H9 (cell line): ENCODE results near the gene ARID3C. TPM values are rescaled to one million over a fixed set of nuclear protein-coding genes. Genes with fewer than 3 reads are reported as not detected.

Source experiments
- DNase-seq: peaks from one replicate; pipeline ENCODE4 v3.0.0-alpha.2; 2017
- H2AFZ ChIP-seq: one replicate; pipeline ENCODE4 v1.6.1; 2013; ENCODE audit warnings: mild to moderate bottlenecking, low read length, control low read depth, moderate library complexity
- H2AK5ac ChIP-seq: 2 replicates; pipeline ENCODE4 v1.6.1; 2013; ENCODE audit warnings: low read length, control low read depth, mixed read lengths; ENCODE audit not compliant: insufficient read length
- H2BK120ac ChIP-seq: one replicate; pipeline ENCODE4 v1.6.1; 2013; ENCODE audit warnings: low read depth, mild to moderate bottlenecking, low read length, control low read depth, inconsistent platforms; ENCODE audit not compliant: poor library complexity, severe bottlenecking
- H2BK12ac ChIP-seq: 2 replicates; pipeline ENCODE4 v1.6.1; 2013; ENCODE audit warnings: low read length, control low read depth, mixed read lengths, low read depth; ENCODE audit not compliant: insufficient read length
- H2BK15ac ChIP-seq: 2 replicates; pipeline ENCODE4 v1.6.1; 2013; ENCODE audit warnings: low read depth, low read length, control low read depth
- H2BK20ac ChIP-seq: one replicate; pipeline ENCODE4 v1.6.1; 2013; ENCODE audit warnings: low read depth, mild to moderate bottlenecking, low read length, control low read depth, inconsistent platforms; ENCODE audit not compliant: poor library complexity, severe bottlenecking
- H2BK5ac ChIP-seq: 2 replicates; pipeline ENCODE4 v1.6.1; 2013; ENCODE audit warnings: low read length, control low read depth, mixed read lengths; ENCODE audit not compliant: insufficient read length
- H3K14ac ChIP-seq: 2 replicates; pipeline ENCODE4 v1.6.1; 2013; ENCODE audit warnings: low read length, control low read depth; ENCODE audit not compliant: insufficient read depth
- H3K18ac ChIP-seq: 2 replicates; pipeline ENCODE4 v1.6.1; 2013; ENCODE audit warnings: low read depth, mild to moderate bottlenecking, mixed read lengths, low read length, control low read depth; ENCODE audit not compliant: insufficient read length
- H3K23ac ChIP-seq: 2 replicates; pipeline ENCODE4 v1.6.1; 2013; ENCODE audit warnings: low read length, control low read depth, mixed read lengths, low read depth; ENCODE audit not compliant: insufficient read length
- H3K23me2 ChIP-seq: 2 replicates; pipeline ENCODE4 v1.6.1; 2013; ENCODE audit warnings: low read depth, mild to moderate bottlenecking, mixed read lengths, low read length, control low read depth; ENCODE audit not compliant: insufficient read length, poor library complexity, severe bottlenecking
- H3K27ac ChIP-seq: 2 replicates; pipeline ENCODE4 v1.5.1; 2013; ENCODE audit warnings: low read length, control low read depth, mixed read lengths, low read depth; ENCODE audit not compliant: insufficient read length
- H3K27me3 ChIP-seq: 2 replicates; pipeline ENCODE4 v1.6.1; 2013; ENCODE audit warnings: low read length, control low read depth, inconsistent platforms; ENCODE audit not compliant: insufficient read depth
- H3K4ac ChIP-seq: 2 replicates; pipeline ENCODE4 v1.6.1; 2013; ENCODE audit warnings: low read depth, mild to moderate bottlenecking, control low read depth, inconsistent platforms, low read length, moderate library complexity
- H3K4me1 ChIP-seq: 2 replicates; pipeline ENCODE4 v1.6.1; 2013; ENCODE audit warnings: low read length, control low read depth, inconsistent platforms; ENCODE audit not compliant: insufficient read depth
- H3K4me2 ChIP-seq: 2 replicates; pipeline ENCODE4 v1.6.1; 2013; ENCODE audit warnings: low read length, control low read depth, mixed read lengths; ENCODE audit not compliant: insufficient read length, insufficient read depth
- H3K56ac ChIP-seq: 2 replicates; pipeline ENCODE4 v1.6.1; 2013; ENCODE audit warnings: low read depth, mild to moderate bottlenecking, mixed read lengths, low read length, control low read depth; ENCODE audit not compliant: insufficient read length
- H3K79me1 ChIP-seq: 2 replicates; pipeline ENCODE4 v1.6.1; 2013; ENCODE audit warnings: low read depth, mild to moderate bottlenecking, moderate library complexity, low read length, control low read depth, inconsistent platforms; ENCODE audit not compliant: insufficient read depth, poor library complexity, severe bottlenecking
- H3K79me2 ChIP-seq: 2 replicates; pipeline ENCODE4 v1.6.1; 2013; ENCODE audit warnings: low read length, control low read depth, inconsistent platforms; ENCODE audit not compliant: insufficient read depth
- H3K9ac ChIP-seq: 2 replicates; pipeline ENCODE4 v1.6.1; 2013; ENCODE audit warnings: low read length, control low read depth, mixed read lengths; ENCODE audit not compliant: insufficient read length; ENCODE audit errors: extremely low read depth
- H3K9me3 ChIP-seq: one replicate; pipeline ENCODE4 v1.6.1; 2013; ENCODE audit warnings: low read depth, low read length, inconsistent platforms; ENCODE audit not compliant: control insufficient read depth
- H3T11ph ChIP-seq: one replicate; pipeline ENCODE4 v1.6.1; 2013; ENCODE audit warnings: mild to moderate bottlenecking, low read length, control low read depth, inconsistent platforms
- H4K20me1 ChIP-seq: one replicate; pipeline ENCODE4 v1.6.1; 2013; ENCODE audit not compliant: control insufficient read depth, insufficient read length, insufficient read depth
- H4K5ac ChIP-seq: 2 replicates; pipeline ENCODE4 v1.6.1; 2013; ENCODE audit warnings: low read depth, mild to moderate bottlenecking, mixed read lengths, low read length, control low read depth; ENCODE audit not compliant: insufficient read length
- H4K8ac ChIP-seq: replicated peaks from 2 replicates; pipeline ENCODE4 v1.6.1; 2013; ENCODE audit warnings: low read length, control low read depth, mixed read lengths, low read depth; ENCODE audit not compliant: insufficient read length
- H4K91ac ChIP-seq: 2 replicates; pipeline ENCODE4 v1.6.1; 2013; ENCODE audit warnings: low read depth, mild to moderate bottlenecking, moderate library complexity, mixed read lengths, low read length, control low read depth; ENCODE audit not compliant: insufficient read length
- H3K27ac Mint-ChIP-seq, 3 experiments: 2 replicates in 2 of 3; 3 replicates in 1 of 3; pipeline ENCODE4 v1.8.0; 2020 to 2021; ENCODE audit warnings: mixed read lengths in 3 of 3, mild to moderate bottlenecking in 1 of 3, moderate library complexity in 1 of 3
- H3K27me3 Mint-ChIP-seq: 2 replicates; pipeline ENCODE4 v1.8.0; 2021; ENCODE audit warnings: low read depth, mild to moderate bottlenecking, moderate library complexity, mixed read lengths
- H3K36me3 Mint-ChIP-seq, 3 experiments: 2 replicates in 2 of 3; 3 replicates in 1 of 3; pipeline ENCODE4 v1.8.0; 2020 to 2021; ENCODE audit warnings: low read depth in 3 of 3, mixed read lengths in 3 of 3; ENCODE audit not compliant: insufficient read depth in 1 of 3
- H3K4me1 Mint-ChIP-seq, 2 experiments: 2 replicates each; pipeline ENCODE4 v1.8.0; 2020; ENCODE audit warnings: mixed read lengths in 2 of 2
- H3K4me3 Mint-ChIP-seq, 2 experiments: 2 replicates in 1 of 2; 3 replicates in 1 of 2; pipeline ENCODE4 v1.8.0; 2020 to 2021; ENCODE audit warnings: mild to moderate bottlenecking in 2 of 2, mixed read lengths in 2 of 2, moderate library complexity in 1 of 2
- H3K9me3 Mint-ChIP-seq, 2 experiments: 2 replicates in 1 of 2; 3 replicates in 1 of 2; pipeline ENCODE4 v1.8.0; 2020; ENCODE audit warnings: mild to moderate bottlenecking in 2 of 2, mixed read lengths in 2 of 2, moderate library complexity in 1 of 2
- WGBS: extraction: QIAGEN DNeasy Blood & Tissue Kit; methylation state at CpG from one replicate; pipeline ENCODE4 v1.1.7; 2013; ENCODE audit warnings: missing lambda C conversion rate, low lambda C conversion rate, mixed read lengths; ENCODE audit not compliant: insufficient read length; ENCODE audit errors: extremely low coverage; 5-methylcytosine and 5-hydroxymethylcytosine counted together
- total RNA-seq: library from RNA; stranded (reverse); gene quantifications from 2 replicates; pipeline ENCODE4 v1.2.1, GENCODE V29; 2021
- TF ChIP-seq, protein P1 (sequence below): fragments of 200-600 bp; sonication (generic); conservative IDR thresholded peaks from 3 replicates; pipeline ENCODE4 v1.8.0; 2021; ENCODE audit warnings: antibody characterized with exemption, mild to moderate bottlenecking

ARID3C gene
- total RNA-seq, 1 experiment from 2014 or later, result not detected

- Mint-ChIP-seq H3K4me1 (peaks cover 6 to 18% of the 10 kb centered on the region in 2 experiments), H3K36me3 (no peaks in the 10 kb centered on the region), H3K27me3 (peaks cover 6% of the 10 kb centered on the region), H3K9me3 (no peaks in the 10 kb centered on the region), H3K27ac (no peak overlapping the region), H3K4me3 (no peak overlapping the region)
- no peak overlapping the region for H3K9ac ChIP-seq
- no peak overlapping the region for H2BK12ac ChIP-seq
- no peak overlapping the region for H3K27ac ChIP-seq
- no peak for DNase-seq
- H3K23ac ChIP-seq, result no peak overlapping the region
- no peak overlapping the region for H2BK20ac ChIP-seq
- H2BK15ac ChIP-seq, result no peak overlapping the region
- no peaks in the 10 kb centered on the region for H3K27me3 ChIP-seq
- no peak overlapping the region for H2AFZ ChIP-seq
- H3K79me1 ChIP-seq, result no peaks in the 10 kb centered on the region
- no peak overlapping the region for H3T11ph ChIP-seq
- no peak overlapping the region for H2AK5ac ChIP-seq
- no peaks in the 10 kb centered on the region for H3K79me2 ChIP-seq
- TF ChIP-seq, protein P1, sequence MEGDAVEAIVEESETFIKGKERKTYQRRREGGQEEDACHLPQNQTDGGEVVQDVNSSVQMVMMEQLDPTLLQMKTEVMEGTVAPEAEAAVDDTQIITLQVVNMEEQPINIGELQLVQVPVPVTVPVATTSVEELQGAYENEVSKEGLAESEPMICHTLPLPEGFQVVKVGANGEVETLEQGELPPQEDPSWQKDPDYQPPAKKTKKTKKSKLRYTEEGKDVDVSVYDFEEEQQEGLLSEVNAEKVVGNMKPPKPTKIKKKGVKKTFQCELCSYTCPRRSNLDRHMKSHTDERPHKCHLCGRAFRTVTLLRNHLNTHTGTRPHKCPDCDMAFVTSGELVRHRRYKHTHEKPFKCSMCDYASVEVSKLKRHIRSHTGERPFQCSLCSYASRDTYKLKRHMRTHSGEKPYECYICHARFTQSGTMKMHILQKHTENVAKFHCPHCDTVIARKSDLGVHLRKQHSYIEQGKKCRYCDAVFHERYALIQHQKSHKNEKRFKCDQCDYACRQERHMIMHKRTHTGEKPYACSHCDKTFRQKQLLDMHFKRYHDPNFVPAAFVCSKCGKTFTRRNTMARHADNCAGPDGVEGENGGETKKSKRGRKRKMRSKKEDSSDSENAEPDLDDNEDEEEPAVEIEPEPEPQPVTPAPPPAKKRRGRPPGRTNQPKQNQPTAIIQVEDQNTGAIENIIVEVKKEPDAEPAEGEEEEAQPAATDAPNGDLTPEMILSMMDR, result no peak; the same call in 2 of the 3 replicates
- peaks cover 4% of the 10 kb centered on the region for H3K23me2 ChIP-seq
- H3K4me1 ChIP-seq, result no peaks in the 10 kb centered on the region
- no peak overlapping the region for H3K56ac ChIP-seq
- no peak overlapping the region for H2BK5ac ChIP-seq
- no peak overlapping the region for H4K91ac ChIP-seq
- H4K5ac ChIP-seq, result no peak overlapping the region
- no peak overlapping the region for H3K4me2 ChIP-seq
- no peak overlapping the region for H2BK120ac ChIP-seq
- WGBS, result no CpG with 5 or more reads among the region's 8 CpGs
- H3K4ac ChIP-seq, result no peak overlapping the region
- H3K14ac ChIP-seq, result no peak overlapping the region
- H4K20me1 ChIP-seq, result no peaks in the 10 kb centered on the region
- H3K18ac ChIP-seq, result no peak overlapping the region
- no peaks in the 10 kb centered on the region for H3K9me3 ChIP-seq
- no peak overlapping the region for H4K8ac ChIP-seq
Measured at GRCh38 chr9:34659592-34660253, 30.9 kb upstream of the ARID3C start.
